HL-60 (cell line): Measurements from ENCODE around the gene CXCL9.

Experiments
- GABPA ChIP-seq: IDR thresholded peaks from 2 replicates; pipeline ENCODE4 v1.6.1; 2012; ENCODE audit warnings: low read depth
- POLR2AphosphoS5 ChIP-seq: IDR thresholded peaks from 2 replicates; pipeline ENCODE4 v1.6.1; 2012; ENCODE audit warnings: low read depth
- SPI1 ChIP-seq: IDR thresholded peaks from 2 replicates; pipeline ENCODE4 v1.6.1; 2012; ENCODE audit warnings: low read depth, mild to moderate bottlenecking, borderline replicate concordance
- TF ChIP-seq, protein P1 (sequence below): IDR thresholded peaks from one replicate; pipeline ENCODE4 v1.5.1; 2011; ENCODE audit warnings: low read length, control low read depth, inconsistent platforms; ENCODE audit not compliant: insufficient read depth
- TF ChIP-seq, protein P2 (sequence below): IDR thresholded peaks from 2 replicates; pipeline ENCODE4 v1.6.1; 2012; ENCODE audit warnings: low read depth; ENCODE audit not compliant: insufficient replicate concordance

DNA sequence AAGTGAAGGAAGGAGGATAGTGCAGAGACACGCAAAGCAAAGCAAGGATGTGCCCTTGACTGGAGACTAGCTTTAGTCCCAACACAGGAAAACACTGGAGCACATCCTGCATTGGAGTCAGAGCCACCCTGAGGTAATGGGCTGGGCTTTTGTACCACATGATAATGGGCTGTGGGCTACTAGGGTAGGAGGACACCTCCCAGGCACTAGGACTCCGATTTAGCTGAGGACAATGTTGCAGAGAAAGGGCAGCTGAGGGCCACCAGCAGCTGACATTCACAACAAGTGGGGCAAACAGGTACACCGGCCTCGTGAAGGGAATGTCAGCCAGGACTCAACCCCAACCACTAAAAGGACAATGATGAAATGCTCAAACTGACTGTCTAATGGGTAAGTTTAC, 26.7 kb downstream of the CXCL9 start:
- TF ChIP-seq GABPA (no peak), POLR2AphosphoS5 (no peak), SPI1 (no peak)
- TF ChIP-seq, protein P1, sequence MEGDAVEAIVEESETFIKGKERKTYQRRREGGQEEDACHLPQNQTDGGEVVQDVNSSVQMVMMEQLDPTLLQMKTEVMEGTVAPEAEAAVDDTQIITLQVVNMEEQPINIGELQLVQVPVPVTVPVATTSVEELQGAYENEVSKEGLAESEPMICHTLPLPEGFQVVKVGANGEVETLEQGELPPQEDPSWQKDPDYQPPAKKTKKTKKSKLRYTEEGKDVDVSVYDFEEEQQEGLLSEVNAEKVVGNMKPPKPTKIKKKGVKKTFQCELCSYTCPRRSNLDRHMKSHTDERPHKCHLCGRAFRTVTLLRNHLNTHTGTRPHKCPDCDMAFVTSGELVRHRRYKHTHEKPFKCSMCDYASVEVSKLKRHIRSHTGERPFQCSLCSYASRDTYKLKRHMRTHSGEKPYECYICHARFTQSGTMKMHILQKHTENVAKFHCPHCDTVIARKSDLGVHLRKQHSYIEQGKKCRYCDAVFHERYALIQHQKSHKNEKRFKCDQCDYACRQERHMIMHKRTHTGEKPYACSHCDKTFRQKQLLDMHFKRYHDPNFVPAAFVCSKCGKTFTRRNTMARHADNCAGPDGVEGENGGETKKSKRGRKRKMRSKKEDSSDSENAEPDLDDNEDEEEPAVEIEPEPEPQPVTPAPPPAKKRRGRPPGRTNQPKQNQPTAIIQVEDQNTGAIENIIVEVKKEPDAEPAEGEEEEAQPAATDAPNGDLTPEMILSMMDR, result no peak
- TF ChIP-seq, protein P2, sequence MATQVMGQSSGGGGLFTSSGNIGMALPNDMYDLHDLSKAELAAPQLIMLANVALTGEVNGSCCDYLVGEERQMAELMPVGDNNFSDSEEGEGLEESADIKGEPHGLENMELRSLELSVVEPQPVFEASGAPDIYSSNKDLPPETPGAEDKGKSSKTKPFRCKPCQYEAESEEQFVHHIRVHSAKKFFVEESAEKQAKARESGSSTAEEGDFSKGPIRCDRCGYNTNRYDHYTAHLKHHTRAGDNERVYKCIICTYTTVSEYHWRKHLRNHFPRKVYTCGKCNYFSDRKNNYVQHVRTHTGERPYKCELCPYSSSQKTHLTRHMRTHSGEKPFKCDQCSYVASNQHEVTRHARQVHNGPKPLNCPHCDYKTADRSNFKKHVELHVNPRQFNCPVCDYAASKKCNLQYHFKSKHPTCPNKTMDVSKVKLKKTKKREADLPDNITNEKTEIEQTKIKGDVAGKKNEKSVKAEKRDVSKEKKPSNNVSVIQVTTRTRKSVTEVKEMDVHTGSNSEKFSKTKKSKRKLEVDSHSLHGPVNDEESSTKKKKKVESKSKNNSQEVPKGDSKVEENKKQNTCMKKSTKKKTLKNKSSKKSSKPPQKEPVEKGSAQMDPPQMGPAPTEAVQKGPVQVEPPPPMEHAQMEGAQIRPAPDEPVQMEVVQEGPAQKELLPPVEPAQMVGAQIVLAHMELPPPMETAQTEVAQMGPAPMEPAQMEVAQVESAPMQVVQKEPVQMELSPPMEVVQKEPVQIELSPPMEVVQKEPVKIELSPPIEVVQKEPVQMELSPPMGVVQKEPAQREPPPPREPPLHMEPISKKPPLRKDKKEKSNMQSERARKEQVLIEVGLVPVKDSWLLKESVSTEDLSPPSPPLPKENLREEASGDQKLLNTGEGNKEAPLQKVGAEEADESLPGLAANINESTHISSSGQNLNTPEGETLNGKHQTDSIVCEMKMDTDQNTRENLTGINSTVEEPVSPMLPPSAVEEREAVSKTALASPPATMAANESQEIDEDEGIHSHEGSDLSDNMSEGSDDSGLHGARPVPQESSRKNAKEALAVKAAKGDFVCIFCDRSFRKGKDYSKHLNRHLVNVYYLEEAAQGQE, result no peak
